Endothelial cell of umbilical vein (primary cell): Measurements from ENCODE around the gene RBM20. TPM values are rescaled to one million over a fixed set of nuclear protein-coding genes. Genes with fewer than 3 reads are reported as not detected.
A peak's percentile ranks its signal among the peaks of the same experiment; 100 is the strongest.

ENCODE experiments used
- BruUV-seq: library from RNA; stranded (reverse); fragments of 400-500 nt; replicated peaks from 2 replicates; lab custom pipeline; 2021; lab: Mats Ljungman, UMichigan
- CTCF ChIA-PET: fragments of 300-600, 350-600 bp; sonication (Branson Sonifier 250); formaldehyde crosslinking; loops from one replicate; lab custom pipeline; 2021; ENCODE audit warnings: antibody characterized with exemption, inconsistent platforms; lab: Charles Lee
- POLR2A ChIA-PET: fragments of 300-600, 350-600 bp; sonication (Branson Sonifier 250); formaldehyde crosslinking; loops from one replicate; lab custom pipeline; 2021; ENCODE audit warnings: antibody characterized with exemption, inconsistent platforms; lab: Charles Lee
- DNase-seq: peaks from one replicate; pipeline ENCODE4 v3.0.0-alpha.2; 2011; ENCODE audit warnings: low read depth, low spot score
- FAIRE-seq: peaks from 2 replicates; lab custom pipeline; 2011; peaks lifted over from hg19 to GRCh38; lab: Jason Lieb, UNC
- H2AFZ ChIP-seq: 2 replicates; pipeline ENCODE4 v1.6.0; 2012; ENCODE audit warnings: low read depth, low read length, control low read depth, inconsistent platforms
- H3K27ac ChIP-seq: 2 replicates; pipeline ENCODE4 v1.5.1; 2011; ENCODE audit warnings: low read depth, mild to moderate bottlenecking, control low read depth, low read length, moderate library complexity; ENCODE audit not compliant: insufficient read depth
- H3K27me3 ChIP-seq, 2 experiments: 2 replicates each; pipeline versions ENCODE4 v1.6.0 to v1.6.1; 2011; ENCODE audit warnings: low read length in 2 of 2, mixed read lengths in 1 of 2; ENCODE audit not compliant: control insufficient read depth in 2 of 2, insufficient read depth in 2 of 2
- H3K36me3 ChIP-seq, 2 experiments: 2 replicates in 1 of 2; 3 replicates in 1 of 2; pipeline ENCODE4 v1.5.1; 2011; ENCODE audit warnings: low read length in 2 of 2, mild to moderate bottlenecking in 1 of 2, moderate library complexity in 1 of 2; ENCODE audit not compliant: control insufficient read depth in 2 of 2, insufficient read depth in 2 of 2; ENCODE audit errors: extremely low read depth in 1 of 2
- H3K4me1 ChIP-seq: 3 replicates; pipeline ENCODE4 v1.5.1; 2011; ENCODE audit warnings: mild to moderate bottlenecking, low read length; ENCODE audit not compliant: control insufficient read depth, insufficient read depth; ENCODE audit errors: extremely low read depth
- H3K4me2 ChIP-seq: 2 replicates; pipeline ENCODE4 v1.6.1; 2011; ENCODE audit warnings: low read length, control low read depth, mixed read lengths; ENCODE audit not compliant: insufficient read depth
- H3K4me3 ChIP-seq, 3 experiments: fragments of 200-600 bp in 1 of 3; sonication (generic), shearing (Covaris generic) in 1 of 3; replicated peaks in 1 of 3; 2 replicates each; pipeline ENCODE4 v1.5.1; 2011 to 2016; ENCODE audit warnings: control low read depth in 3 of 3, low read length in 3 of 3, mild to moderate bottlenecking in 2 of 3, inconsistent platforms in 1 of 3, low read depth in 1 of 3, moderate library complexity in 1 of 3; ENCODE audit not compliant: insufficient read depth in 1 of 3
- H3K79me2 ChIP-seq: 2 replicates; pipeline ENCODE4 v1.6.0; 2012; ENCODE audit warnings: low read length, inconsistent platforms; ENCODE audit not compliant: control insufficient read depth, insufficient read depth
- H3K9ac ChIP-seq: replicated peaks from 2 replicates; pipeline ENCODE3; 2011; ENCODE audit warnings: low read length, control low read depth; ENCODE audit not compliant: insufficient read depth; ENCODE audit errors: extremely low read depth
- H3K9me1 ChIP-seq: replicated peaks from 3 replicates; pipeline ENCODE4 v1.6.0; 2011; ENCODE audit warnings: mild to moderate bottlenecking, low read length; ENCODE audit not compliant: control insufficient read depth, insufficient read depth; ENCODE audit errors: extremely low read depth
- H3K9me3 ChIP-seq: replicated peaks from 2 replicates; pipeline ENCODE4 v1.5.1; 2012; ENCODE audit warnings: low read length, inconsistent platforms; ENCODE audit not compliant: control insufficient read depth, insufficient read depth
- H4K20me1 ChIP-seq: replicated peaks from 2 replicates; pipeline ENCODE3; 2011; ENCODE audit warnings: mild to moderate bottlenecking, low read length; ENCODE audit not compliant: control insufficient read depth, insufficient read depth; ENCODE audit errors: extremely low read depth
- EZH2 ChIP-seq: IDR thresholded peaks from 2 replicates; pipeline ENCODE4 v1.6.1; 2012; ENCODE audit warnings: borderline replicate concordance, low read depth, mild to moderate bottlenecking, moderate library complexity, low read length, inconsistent platforms; ENCODE audit not compliant: severe bottlenecking
- FOS ChIP-seq: IDR thresholded peaks from 2 replicates; pipeline ENCODE4 v1.6.1; 2011; ENCODE audit warnings: mild to moderate bottlenecking, low read length, moderate library complexity, borderline replicate concordance; ENCODE audit not compliant: insufficient read depth
- GATA2 ChIP-seq: IDR thresholded peaks from 2 replicates; pipeline ENCODE4 v1.7.0; 2011; ENCODE audit warnings: low read depth, mild to moderate bottlenecking, moderate library complexity, mixed read lengths, low read length; ENCODE audit not compliant: insufficient read length, insufficient read depth
- JUN ChIP-seq: IDR thresholded peaks from 2 replicates; pipeline ENCODE4 v1.6.1; 2011; ENCODE audit warnings: borderline replicate concordance, low read depth; ENCODE audit not compliant: insufficient read length, insufficient read depth
- MAX ChIP-seq: IDR thresholded peaks from 2 replicates; pipeline ENCODE4 v1.6.1; 2011; ENCODE audit not compliant: insufficient read depth, insufficient read length
- MYC ChIP-seq: IDR thresholded peaks from one replicate; pipeline ENCODE4 v1.6.1; 2011; ENCODE audit warnings: mild to moderate bottlenecking, low read depth, low read length
- POLR2A ChIP-seq: IDR thresholded peaks from 2 replicates; pipeline ENCODE4 v1.6.1; 2012; ENCODE audit warnings: low read depth, mild to moderate bottlenecking, control low read depth, low read length
- POLR2AphosphoS5 ChIP-seq: IDR thresholded peaks from 2 replicates; pipeline ENCODE4 v1.6.1; 2012; ENCODE audit warnings: low read depth, mild to moderate bottlenecking, control low read depth, low read length, moderate library complexity; ENCODE audit not compliant: insufficient read depth
- dilution Hi-C: fragments of 300-500 bp; cut with MboI; formaldehyde crosslinking; loops from one replicate; pipeline ENCODE4 v1.15.0; 2019; ENCODE audit warnings: low sequenced_read_pairs; ENCODE audit not compliant: extremely low pct_ligation_motif_present
- intact Hi-C: fragments of 100-400 bp; cut with micrococcal nuclease; formaldehyde crosslinking; loops from one replicate; pipeline ENCODE4 v1.10.0; 2022
- polyA plus RNA-seq, 4 experiments: library from polyadenylated mRNA; depleted of rRNA in 3 of 4; stranded (reverse) in 3 of 4; unstranded in 1 of 4; fragments of >200 nt; gene quantifications; 2 replicates each; pipeline versions ENCODE4 v1.2.1 to v1.2.3, GENCODE V29; 2011 to 2012; ENCODE audit warnings: missing spikeins in 1 of 4
- total RNA-seq: library from RNA; stranded (reverse); gene quantifications from 2 replicates; pipeline ENCODE4 v1.2.3, GENCODE V29; 2021
- TF ChIP-seq, protein P1 (sequence below), 2 donors: IDR thresholded peaks; 1 replicate in 1 of 2; 2 replicates in 1 of 2; pipeline ENCODE4 v1.5.1; 2011; ENCODE audit warnings: low read length in 2 of 2, mild to moderate bottlenecking in 2 of 2, moderate library complexity in 2 of 2, control low read depth in 1 of 2, inconsistent platforms in 1 of 2, low read depth in 1 of 2; ENCODE audit not compliant: insufficient read depth in 1 of 2; ENCODE audit errors: extremely low read depth in 1 of 2

Gene RBM20
- total and polyA plus RNA-seq, 2 donors (not counting 3 experiments of a cell fraction or from before 2014, with no cell fraction given): 0.04 TPM; not detected in 1

GRCh38 chr10:110644598-110645462 lies 694 bp downstream of the RBM20 start:
- ChIA-PET POLR2A (no interaction called here), CTCF (interaction anchor here (0.5 to 1.4 kb wide), 4 partner anchors 9 to 315 kb away, joined by 4 to 5 read pairs (median 4); no protein-coding TSS in a partner anchor)
- Histone ChIP-seq H3K27me3 (peaks cover 42 to 82% of the 10 kb centered on the region in 2 experiments), H3K27ac (no peak overlapping the region), H3K4me1 (peaks cover 5% of the 10 kb centered on the region), H3K9me1 (no peaks in the 10 kb centered on the region), H2AFZ (peak overlapping the region; percentile 62), H3K4me3 (peak overlapping the region in 1 of 3 experiments; percentile 36), H3K4me2 (no peak overlapping the region), H3K36me3 (no peaks in the 10 kb centered on the region), H3K9me3 (no peaks in the 10 kb centered on the region), H3K9ac (no peak overlapping the region), H4K20me1 (no peaks in the 10 kb centered on the region), H3K79me2 (no peaks in the 10 kb centered on the region)
- no peak for TF ChIP-seq GATA2
- no peak for TF ChIP-seq POLR2AphosphoS5
- no peak for TF ChIP-seq MYC
- TF ChIP-seq EZH2: no peak
- TF ChIP-seq, protein P1, sequence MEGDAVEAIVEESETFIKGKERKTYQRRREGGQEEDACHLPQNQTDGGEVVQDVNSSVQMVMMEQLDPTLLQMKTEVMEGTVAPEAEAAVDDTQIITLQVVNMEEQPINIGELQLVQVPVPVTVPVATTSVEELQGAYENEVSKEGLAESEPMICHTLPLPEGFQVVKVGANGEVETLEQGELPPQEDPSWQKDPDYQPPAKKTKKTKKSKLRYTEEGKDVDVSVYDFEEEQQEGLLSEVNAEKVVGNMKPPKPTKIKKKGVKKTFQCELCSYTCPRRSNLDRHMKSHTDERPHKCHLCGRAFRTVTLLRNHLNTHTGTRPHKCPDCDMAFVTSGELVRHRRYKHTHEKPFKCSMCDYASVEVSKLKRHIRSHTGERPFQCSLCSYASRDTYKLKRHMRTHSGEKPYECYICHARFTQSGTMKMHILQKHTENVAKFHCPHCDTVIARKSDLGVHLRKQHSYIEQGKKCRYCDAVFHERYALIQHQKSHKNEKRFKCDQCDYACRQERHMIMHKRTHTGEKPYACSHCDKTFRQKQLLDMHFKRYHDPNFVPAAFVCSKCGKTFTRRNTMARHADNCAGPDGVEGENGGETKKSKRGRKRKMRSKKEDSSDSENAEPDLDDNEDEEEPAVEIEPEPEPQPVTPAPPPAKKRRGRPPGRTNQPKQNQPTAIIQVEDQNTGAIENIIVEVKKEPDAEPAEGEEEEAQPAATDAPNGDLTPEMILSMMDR (IDR thresholded peaks at IDR 0.05; ENCODE audit: extremely low read depth in 1 of 2, insufficient read depth in 1 of 2, low read depth in 1 of 2, low read length in 2 of 2): no peak
- TF ChIP-seq FOS: no peak
- TF ChIP-seq JUN: no peak
- TF ChIP-seq MAX: no peak
- TF ChIP-seq POLR2A: no peak
- no peak for FAIRE-seq
- intact Hi-C loops: no loop called here
- no TSS peak for BruUV-seq
- dilution Hi-C loops: no loop called here
- no peak for DNase-seq
